NCI-H2081 (cell line): ENCODE measurements around the gene EVX1.

Experiments
- DNase-seq, 2 experiments: peaks; one replicate each; lab custom pipeline; 2025; lab: John Stamatoyannopoulos, UW

The EVX1 gene

DNA sequence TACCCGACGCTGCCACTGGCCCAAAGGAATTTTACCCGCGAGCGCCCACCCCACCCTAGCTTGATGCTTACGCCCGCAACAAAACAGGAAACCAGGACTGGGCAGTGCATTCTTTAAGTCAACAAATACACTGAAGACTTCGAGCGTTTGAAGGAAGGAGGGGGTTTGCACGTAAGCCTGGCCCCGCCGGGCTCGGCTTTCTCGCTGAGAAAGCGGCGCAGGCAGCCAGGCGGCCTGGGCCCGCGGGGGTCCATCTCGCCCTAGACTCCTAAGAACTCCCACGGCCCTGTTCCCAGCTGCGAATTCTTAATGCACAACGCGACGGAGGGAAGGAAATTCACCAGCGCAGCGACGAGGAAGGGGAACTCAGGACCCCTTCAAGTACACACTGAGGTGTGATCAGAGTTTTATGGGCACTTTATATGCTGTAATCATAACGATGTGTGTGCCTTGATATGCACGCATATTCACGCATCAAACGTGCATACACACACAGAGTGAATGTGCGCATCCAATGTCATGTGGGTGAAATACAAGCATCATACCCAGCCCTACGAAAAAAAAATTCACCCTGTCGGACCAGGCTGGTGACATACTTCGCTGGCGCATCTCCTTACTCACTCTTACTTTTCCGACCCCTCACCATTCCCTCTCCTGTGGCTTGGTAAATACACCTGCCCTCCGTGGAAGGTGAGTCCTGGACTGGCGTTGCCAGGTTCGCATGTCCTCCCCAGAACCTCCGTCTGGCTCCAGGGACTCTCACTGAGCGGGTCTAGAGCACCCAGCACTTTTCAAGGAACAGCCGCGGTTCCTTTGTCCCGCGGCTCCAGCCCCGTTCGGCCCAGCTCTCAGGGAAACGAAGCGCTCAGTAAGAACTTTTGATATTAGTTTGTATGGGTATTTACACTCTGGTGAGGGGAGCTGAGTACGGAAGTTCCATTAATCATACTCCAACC, 37.0 kb upstream of the EVX1 start:
- DNase-seq = no peak

DNA sequence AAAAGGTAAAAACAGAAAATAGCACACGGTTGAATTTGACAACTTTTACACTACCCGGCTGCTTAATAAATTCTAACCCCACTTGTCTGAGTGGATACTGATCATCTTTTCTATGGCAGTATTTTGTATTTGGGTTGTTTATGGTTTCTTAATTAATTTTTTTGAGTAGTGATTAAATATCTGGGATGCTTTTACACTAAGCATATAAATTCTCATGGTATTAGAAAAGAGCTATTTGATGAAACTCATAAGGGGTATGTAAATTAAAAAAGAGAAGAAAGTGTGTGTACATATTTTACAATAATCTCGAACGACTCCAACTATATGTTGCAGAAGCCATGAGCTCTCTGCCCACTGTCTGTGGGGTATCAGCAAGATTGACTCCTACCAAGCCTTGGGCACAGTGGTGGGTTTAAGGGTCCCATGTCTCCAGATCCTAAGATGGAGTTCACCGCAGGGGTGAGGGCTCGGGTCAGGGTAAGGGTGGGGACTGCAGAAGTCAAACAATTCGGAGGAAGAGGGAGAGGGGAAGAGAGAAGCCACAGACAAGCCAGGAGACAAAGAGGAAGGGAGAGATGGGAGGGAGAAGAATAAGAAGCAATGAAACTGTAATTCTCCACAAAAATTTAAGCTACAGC, 35.1 kb upstream of the EVX1 start:
- DNase-seq = no peak

DNA sequence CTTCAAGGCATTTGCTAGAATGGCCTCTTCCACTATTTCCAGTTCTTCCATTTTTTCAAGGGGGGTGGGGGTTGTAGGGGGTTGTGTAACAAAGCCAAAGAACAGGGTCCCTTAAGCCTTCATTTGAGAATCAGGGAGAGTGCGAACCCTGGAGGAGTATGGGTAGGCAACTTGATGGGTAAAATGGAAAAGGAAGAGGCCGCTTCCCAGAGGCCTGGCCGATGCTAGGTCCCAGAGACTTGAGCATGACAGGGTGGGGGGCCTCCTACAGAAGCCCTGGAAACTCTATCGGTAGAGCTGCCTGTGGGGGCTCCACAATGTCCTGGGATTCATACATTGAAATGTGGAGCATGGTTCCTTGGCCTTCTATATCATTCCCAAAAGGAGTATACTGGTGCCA, 33.6 kb upstream of the EVX1 start:
- DNase-seq = no peak

DNA sequence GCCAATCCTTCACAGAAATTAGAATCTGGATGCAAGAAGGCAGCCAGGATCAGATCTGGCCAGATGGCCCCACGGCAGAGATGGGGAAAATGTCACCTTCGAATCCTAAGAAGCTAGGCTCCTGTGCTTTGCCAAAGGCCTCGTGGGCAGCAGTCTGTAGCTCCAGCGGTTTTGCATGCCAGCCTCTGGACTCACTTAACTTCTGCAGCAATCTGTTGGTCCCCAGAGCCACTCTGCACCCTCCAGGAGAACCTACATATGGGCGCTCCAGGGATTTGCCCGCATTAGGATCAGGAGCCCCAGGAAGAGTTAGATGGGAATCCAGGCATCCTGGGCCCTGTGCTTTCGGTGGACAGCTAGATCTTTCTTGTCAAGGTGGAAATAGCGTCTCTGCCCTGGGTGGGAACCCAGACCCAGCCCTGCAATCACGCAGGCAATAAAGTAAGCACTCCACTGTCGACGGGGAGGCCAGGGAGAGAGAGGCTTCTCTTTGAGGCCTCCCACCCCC, 32.6 kb upstream of the EVX1 start:
- DNase-seq = no peak

DNA sequence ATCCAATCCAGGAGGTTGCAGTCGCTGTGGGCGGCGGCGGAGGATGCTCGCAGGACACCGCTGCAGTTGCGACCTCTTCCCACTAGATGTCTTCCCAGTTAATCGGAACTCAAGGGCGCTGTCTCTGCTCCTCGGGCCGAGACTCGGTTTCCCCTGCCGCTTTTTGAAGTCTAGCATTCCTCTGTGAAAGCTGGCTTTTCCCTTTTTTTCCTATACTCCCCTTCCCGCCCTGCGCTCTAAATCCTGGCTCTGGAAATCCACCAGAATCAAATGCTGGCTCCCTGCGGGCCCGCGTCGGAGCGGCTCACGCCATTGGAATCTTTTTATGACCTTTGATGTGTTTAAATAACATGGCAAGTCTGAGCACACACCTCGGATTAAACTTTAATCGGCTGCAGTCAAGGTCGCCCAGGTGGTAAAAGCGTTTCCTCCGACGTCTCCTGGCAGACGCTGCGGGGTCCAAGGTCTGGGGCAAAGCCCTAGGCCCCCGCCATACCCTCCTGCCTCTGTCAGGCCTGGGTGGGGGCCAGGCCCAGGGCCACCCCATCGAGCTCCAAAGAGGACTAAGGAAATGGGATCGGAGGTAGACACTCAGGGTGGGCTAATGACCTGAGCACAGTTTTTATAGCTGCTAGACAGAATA, 32.0 kb upstream of the EVX1 start:
- DNase-seq = no peak

DNA sequence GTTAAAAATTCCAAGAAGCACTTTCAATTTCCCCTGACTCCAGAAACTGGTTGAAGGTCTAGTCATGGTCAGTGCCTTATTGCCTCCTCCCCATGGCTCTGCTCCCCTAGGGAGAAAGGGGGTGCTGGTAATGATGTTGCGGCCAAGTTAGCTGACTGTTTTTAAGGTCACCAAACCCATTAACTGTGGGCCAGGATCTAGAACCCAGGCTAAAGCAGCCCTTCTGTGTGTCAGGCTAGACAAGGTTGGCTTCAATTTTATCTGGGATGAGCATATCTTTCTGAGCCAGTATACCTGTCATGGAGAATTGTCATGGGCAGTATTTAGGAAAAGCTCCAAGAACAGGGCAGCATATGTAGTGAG, 31.5 kb upstream of the EVX1 start:
- DNase-seq = no peak

DNA sequence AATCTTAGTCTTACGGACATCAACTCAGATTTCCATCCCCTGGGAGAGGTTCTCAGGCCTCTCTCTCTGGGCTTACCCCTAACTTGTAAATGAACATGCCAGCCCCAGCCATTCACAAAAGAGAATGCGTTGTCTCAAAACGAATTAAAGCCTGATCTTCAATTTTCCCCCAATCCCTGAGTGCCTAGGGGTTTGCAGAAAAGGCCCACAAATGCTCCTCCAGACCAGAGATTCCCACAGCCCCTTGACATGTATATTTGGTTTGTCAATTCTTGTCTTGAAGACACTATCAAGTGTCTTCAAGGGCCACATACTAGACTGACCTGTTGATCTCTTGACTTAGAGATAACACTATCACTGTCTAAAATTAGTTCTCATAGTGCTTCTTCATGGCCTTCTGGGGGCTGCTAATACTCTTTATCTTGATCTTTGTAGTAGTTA, 30.8 kb upstream of the EVX1 start:
- no peak for DNase-seq

DNA sequence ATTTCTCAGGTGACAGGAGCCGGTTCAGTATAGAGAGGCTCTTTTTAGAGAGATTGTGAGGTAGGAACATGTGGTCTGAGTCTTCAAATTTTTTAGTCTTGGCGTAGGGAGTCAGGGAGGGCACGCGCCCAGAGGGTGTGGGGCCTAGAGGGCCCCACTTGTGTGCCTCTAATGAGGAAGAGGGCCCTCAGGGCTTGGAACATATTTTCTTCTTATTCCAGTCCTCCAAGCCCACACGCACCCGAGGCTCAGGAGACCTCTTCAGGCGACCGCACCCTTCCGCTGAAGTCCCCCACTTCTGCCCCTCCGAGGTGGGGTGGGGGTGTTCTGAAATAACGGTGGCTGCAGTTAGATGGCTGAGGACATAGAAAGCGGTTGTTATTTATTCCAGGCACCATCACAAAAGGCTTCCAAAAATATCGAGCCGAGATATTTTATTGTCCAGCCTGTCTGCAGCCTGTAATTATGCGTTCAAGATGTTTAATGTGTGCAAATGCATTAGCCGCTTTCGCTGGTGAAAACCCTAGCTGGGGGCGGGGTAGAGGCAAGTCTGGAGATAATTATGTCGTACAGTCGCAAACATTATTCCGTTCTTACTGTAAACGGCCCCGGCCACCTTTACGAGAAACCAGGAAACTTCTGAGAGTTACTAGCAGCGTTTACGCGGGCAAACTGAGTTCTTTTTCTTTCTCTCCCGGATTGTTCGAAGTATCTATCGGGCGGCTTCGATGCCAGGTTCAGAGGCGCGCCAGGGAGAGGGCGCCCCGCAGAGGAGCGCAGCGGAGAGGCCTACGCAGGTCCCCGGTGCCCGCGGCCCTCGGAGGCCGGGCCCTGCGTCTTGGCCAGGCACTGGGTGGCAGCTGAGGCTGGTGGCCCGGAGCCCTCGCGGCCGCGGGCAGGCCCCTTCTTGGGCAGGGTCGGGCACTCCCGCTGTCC, 29.8 kb upstream of the EVX1 start:
- peak; percentile 41 to 49 for DNase-seq

DNA sequence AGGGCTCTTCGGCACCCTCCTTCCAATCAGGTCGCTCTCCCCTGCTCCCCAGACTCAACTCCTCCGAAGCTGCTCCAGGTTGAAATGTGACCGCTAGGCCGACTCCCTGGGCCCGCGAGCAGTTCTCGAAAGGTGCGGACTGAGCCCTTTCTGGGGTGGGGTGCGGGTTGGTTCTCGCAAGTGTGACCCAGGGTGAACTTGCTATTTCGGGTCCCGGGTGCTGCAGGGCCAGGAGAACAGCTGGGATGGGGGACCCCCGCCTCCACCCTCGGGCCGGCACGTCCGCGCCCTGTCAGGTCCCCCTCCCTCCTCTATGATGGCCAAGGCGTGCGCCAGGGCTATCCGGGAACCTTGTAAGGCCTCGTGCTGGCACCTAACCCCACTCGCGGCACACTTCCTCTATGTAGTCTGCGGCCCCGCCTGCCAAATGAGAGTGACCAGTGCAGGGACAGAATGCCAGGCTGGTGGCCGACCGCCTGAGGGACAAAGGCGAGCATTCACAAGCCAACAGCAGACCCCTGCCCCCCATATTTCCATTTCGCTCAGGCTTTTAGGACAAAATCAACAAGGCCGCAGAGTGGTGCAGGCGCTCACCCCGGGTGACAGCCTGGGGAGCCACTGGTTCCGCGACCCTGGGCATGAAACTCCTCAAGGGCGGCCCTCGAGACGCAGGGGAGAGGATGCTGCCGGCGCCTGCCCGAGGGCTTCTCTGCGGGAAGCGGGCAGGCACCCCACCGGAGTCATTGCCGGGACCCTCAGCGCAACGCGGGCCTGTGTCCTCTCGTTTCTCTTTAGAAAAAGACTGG, 29.0 kb upstream of the EVX1 start:
- DNase-seq = no peak

DNA sequence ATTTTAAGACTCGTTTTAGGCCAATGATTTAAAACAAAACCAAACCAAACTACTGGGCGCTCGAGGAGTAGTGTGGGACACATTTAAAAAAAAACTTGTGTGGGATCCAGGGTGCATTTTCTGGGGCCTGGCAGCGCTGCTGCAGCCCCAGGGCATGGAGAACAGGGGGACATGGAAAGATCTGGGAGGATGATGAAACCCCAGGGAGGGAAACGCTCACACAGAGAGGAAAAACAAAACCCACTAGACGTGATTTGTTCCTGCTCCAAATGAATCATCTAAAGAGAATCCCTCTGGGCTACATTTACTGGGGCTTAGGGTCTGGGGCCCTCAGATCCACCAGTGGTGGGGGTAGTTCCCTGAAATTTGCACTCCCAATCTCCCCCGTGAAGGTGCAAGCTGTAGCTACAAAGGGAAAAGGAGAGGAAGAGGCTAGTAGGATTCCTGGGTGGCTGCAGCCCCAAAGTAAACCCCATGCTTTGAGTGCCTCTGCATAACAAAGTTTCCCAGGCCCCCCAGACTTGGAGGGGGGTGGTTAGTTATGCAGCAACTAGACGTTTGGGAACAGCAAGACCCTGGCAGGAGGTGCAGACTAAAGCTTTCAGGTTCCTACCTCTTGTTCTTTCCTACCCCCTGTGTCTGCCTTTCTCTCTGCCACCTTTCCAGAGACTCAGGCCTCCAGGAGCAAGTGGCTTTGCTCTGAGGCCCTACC, 28.2 kb upstream of the EVX1 start:
- no peak for DNase-seq

DNA sequence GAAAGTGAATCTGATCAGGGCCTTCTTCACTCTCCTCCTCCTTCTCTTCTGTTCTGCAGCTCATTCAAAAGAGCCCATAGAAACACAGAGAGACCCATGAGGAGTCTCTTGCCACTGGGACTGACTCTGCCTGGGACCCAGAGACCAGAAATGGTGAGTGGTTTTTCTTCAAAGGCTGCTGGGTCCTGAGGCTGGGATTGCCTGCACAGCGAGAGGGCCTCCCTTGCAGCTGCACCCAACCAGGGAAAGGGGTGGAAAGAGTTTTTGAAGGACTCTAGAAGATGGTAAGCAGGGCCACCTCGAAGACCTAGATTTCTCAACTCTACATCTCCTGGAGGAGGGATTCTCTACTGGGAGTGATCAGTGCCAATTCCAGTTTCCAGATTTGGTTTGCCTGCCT, 27.2 kb upstream of the EVX1 start:
- no peak for DNase-seq

DNA sequence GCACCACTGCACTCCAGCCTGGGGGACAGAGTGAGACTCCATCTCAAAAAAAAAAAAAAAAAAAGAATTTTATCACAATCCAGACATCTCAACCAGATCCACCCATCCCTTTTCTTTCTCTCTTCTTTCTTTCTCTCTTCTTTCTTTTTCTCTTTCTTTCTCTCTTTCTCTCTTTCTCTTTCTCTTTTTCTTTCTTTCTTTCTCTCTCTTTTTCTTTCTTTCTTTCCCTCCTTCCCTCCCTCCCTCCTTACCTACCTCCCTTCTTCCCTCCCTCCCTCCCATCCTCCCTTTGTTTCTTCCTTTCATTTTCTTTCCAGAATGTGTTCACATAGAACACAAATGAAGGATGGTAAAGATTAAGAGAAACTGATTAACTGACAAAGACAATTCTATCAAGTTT, 24.7 kb upstream of the EVX1 start:
- no peak for DNase-seq

DNA sequence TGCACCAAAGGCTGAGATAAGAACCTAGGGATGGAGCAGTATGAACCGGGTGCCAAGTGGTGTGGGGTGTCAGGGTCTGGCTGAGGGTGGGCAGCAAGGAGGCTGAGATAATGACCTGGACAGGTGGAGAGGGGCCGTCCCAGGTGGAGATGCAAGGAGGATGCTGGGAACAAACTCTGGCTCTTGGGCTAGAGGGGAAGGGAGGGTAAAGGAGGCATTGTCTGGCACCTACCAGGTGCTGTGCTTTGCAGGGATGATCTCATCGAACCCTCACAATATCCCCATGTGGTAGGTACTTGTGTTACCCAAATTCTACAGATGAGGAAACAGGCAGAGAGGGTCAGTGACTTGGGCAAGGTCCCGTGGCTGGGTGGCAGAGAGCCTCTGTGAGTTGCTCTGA, 22.8 kb upstream of the EVX1 start:
- DNase-seq = no peak

DNA sequence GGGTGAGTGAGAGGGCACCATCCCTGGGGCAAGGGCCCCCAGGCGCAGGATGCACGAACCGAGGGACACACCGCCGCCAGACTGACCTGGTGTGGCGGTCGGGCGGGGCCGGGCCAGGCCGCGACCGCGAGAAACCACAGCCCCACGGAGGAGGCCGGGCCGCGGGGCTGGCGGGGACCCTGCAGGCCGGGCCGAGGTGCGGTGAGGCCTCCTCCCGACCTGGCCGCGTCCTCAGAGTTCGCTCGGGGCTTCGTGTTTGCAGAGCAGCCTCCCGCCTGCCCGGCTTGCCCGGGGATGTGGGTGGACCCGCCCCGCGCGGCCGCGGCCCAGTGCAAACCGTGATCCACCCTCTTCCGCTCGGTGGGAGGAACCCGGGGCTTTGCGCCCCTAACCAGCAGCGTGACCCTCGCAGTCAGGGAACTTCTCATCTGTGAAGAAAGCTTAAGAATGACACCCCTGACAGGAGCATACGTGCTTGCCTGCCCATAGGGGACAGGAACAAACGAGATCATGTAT, 22.1 kb upstream of the EVX1 start:
- DNase-seq = no peak

DNA sequence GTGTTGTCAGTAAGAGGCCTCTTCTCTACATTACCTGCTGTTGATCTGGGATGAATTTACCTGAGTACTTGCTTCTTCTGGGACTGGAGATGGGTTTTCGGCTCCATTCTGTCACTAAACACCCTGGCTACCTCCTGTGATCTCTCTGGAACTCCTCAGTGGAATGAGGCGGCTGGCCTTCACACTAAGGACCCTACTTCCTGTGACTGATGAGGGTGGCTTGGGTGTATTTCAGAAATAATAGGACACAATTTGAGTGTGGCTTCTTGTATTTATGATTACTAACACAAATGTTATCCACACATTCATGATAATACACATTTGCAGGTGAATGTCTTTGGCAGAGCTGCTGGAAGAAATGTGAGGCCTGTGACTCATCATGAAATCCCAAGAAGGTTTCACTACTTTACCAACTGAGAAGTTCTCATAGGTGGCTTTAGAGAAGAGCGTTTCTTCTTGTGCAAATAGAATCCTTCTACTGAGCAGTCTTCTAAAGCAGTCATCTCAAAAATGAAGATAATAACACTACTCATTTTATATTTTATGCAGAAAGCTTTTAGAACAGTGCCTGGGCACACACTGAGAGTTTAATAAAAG, 21.3 kb upstream of the EVX1 start:
- DNase-seq = no peak

DNA sequence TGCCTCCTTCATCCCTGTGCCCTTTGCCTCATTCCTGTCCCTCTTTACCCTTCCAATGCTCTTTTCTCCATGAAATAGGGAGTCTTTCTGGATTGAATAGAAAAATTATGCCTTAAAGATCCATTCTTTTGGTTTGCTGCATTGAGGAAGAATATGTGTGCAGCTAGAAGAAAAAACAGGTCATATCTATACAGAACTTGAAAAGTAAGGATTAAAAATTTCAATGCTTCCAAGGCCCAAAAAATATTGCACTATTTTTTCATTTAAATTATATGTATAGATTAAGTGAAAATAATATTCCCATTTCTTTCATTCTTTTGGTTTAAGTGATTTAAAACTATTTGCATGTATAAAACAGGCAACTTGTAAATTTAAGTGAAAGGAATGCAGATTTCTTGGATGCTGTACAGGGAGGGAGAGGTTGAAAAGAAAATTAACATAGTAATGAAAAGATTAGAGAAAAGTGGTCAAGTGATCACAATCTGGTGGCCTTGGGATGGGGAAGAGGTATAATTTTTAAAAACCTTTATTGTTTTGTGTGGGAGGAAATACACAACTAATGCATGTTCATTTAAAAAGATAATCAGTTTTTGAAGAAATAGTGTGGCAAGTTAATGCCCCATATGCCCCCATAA, 18.5 kb upstream of the EVX1 start:
- DNase-seq = no peak

DNA sequence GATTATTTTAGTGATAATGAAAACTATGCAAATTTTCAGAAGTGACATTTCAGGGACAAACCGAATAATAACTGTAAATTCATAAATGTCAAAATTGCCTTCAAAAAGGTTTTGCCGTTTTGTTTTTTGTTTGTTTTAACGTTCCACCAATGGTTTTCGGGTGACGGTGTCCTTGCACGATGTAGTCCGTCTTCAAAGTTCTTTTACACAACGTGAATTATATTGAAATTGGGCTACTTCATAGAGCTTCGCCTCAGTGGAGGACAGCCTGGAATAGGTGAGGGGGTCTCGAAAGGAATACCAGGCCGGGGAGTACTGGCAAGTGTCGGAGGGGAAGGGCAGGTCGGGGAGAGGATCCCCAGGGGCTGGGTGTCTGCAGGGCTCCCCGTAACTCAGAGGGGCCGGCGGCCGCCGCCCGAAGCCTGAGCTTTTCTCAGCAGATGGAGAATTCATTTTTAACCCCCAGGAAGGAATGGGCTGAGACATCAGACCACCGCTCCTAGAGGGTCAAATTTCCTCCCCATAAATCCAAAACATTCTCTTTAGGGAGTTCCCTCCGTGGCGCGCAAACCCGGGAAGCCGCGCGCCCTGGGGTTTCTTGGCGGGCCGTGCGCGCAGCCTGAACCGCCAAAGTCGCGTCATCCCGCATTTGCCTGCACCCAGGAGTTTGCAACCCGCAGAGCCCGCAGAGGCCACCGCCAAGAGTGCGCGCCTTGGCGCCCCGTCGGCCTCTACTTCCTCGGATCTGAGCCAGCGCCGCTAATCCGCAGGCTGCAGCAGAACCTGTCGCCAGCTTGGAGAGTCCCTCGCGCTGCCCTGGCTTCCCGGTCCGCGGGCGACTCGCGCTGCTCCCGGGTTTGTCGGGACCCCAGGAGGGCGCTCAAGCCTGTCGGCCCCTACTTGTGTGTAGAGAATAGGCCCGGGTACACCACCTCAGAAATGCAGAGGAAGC, 17.3 kb upstream of the EVX1 start:
- DNase-seq = no peak

DNA sequence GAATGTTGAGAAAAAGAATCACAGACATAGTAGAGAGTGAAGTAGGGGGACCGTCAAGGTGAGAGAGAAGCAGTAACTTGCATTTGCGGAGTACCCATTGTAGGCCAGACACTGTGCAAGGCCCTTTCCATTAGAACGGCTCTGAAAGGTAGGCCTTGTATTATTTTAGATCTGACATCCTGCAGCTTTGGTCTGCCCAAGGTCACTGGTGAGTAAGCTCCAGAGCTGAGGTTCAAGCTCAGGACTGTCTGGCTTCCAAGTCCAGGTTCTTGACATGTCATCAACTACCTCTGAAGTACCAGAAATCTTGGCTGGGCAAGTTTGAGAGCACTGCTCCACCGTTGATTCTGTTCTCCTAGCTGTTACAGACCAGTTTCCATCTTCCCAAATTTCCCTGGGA, 13.2 kb upstream of the EVX1 start:
- no peak for DNase-seq
